Measurements from ENCODE around the gene KCNQ1. TPM values are rescaled to one million over a fixed set of nuclear protein-coding genes. Genes with fewer than 3 reads are reported as not detected.
A peak's percentile ranks its signal among the peaks of the same experiment; 100 is the strongest.
"Not testable (repeated sequence)": the region's sequence is repeated elsewhere in the genome, so short reads cannot be mapped to it uniquely, and the experiment has no call there.

KCNQ1 gene
- total RNA-seq, 2 experiments from 2014 or later, result 20.4 to 24.3 TPM

- Mint-ChIP-seq H3K36me3 (ENCODE audit: low read depth) (peaks cover 6% of the 10 kb centered on the region), H3K27ac (no peak overlapping the region), H3K27me3 (no peaks in the 10 kb centered on the region), H3K4me1 (peaks cover 40% of the 10 kb centered on the region), H3K4me3 (no peak overlapping the region), H3K9me3 (peaks cover 4% of the 10 kb centered on the region)
- no peak for DNase-seq
- ChIA-PET CTCF (interaction anchor here (0.8 to 1.3 kb wide), 2 partner anchors 13 to 168 kb away, joined by 4 to 5 read pairs; no protein-coding TSS in a partner anchor), POLR2A (no interaction called here)
These were observed 27.8 kb downstream of the KCNQ1 start for GRCh38 chr11:2472428-2473186.

GRCh38 chr11:2473361-2474058, 28.7 kb downstream of the KCNQ1 start:
- H3K27ac Mint-ChIP-seq, result no peak overlapping the region
- peaks cover 12% of the 10 kb centered on the region for H3K9me3 Mint-ChIP-seq
- ChIA-PET CTCF (interaction anchor here (0.8 to 1.3 kb wide), 2 partner anchors 14 to 169 kb away, joined by 4 to 5 read pairs; no protein-coding TSS in a partner anchor), POLR2A (no interaction called here)
- DNase-seq, result no peak
- no peak overlapping the region for H3K4me3 Mint-ChIP-seq
- H3K36me3 Mint-ChIP-seq (ENCODE audit: low read depth), result peaks cover 14% of the 10 kb centered on the region
- H3K27me3 Mint-ChIP-seq, result no peaks in the 10 kb centered on the region
- peaks cover 32% of the 10 kb centered on the region for H3K4me1 Mint-ChIP-seq

DNA sequence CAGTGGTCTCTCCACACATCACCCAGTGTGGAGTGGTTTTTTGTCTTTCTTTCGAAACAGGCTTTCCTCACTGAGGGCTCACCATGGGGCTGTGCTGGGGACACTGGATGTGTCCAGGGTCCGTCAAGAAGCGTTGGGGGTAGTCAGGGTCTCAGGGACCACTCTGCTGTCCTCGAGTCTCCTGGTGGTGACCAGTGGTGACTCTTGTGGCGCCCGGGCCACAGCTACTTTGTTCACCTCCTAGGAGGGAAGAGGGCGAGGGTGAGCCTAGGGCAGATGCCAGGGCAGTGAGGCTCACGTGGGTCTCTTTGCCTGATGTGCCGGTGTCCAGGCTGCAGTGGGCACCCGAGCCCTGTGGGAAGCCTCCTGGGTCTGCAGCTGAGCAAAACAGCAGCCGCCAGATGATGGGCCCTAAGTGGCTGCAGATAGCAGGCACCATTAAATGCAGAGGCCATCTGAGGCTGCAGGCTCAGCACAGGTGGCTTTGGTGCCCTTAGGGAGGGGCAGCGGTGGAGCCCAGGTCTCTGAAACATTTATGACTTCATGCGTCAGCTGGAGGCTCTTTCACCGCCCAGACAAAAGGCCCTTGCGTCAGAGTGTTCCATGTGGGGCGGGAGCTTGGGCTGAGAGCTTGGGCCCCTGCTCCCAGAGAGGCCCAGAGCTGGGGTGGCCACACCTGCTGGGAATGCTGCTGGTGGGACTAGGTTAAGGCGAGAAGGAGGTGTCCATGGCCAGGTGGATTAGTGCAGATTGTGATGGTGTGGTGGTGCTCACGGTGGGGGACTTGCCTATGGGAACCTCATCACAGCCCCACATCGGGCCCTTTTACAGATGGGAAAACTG, 29.5 kb downstream of the KCNQ1 start:
- Mint-ChIP-seq H3K36me3 (ENCODE audit: low read depth) (peaks cover 22% of the 10 kb centered on the region), H3K4me3 (no peak overlapping the region), H3K9me3 (peaks cover 15% of the 10 kb centered on the region), H3K4me1 (peaks cover 24% of the 10 kb centered on the region), H3K27ac (no peak overlapping the region), H3K27me3 (no peaks in the 10 kb centered on the region)
- DNase-seq, result no peak
- POLR2A ChIA-PET, result no interaction called here
- CTCF ChIA-PET, result interaction anchor here (1.2 kb wide), 1 partner anchor 9 kb away, joined by 5 read pairs; no protein-coding TSS in a partner anchor

DNA sequence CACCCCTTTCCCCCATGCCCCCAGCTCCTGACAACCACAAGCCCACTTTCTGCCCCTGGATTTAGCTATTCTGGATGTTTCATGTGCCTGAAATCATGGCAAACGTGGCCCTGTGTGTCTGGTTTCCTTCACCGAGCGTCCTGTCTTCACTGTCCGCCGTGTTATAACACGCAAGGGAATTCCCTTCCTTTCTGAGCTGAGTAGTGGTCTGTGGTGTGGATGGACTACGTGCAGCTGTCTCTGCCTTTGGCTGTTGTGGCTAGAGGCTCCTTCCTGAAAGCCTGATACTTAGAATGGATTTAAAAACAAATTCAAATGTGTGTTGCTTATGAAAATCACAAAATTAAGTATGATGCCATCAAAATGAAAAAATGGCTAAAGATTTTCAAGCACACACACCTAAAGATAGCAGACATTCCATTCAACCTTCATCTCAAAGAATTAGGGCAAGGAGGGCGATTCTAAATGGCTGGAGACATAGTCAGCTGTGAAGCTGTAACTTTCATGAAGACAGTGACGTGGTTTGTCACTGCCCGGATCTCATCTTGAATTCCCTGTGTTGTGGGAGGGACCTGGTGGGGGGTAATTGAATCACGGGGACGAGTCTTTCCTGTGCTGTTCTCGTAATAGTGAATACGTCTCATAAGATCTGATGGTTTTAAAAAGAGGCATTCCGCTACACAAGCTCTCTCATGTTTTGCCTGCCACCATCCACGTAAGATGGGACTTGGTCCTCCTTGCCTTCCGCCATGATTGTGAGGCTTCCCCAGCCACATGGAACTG, 30.5 kb downstream of the KCNQ1 start:
- no peak for DNase-seq
- ChIA-PET POLR2A (no interaction called here), CTCF (interaction anchor here (1.2 kb wide), 1 partner anchor 10 kb away, joined by 5 read pairs; no protein-coding TSS in a partner anchor)
- no peak overlapping the region for H3K27ac Mint-ChIP-seq
- H3K9me3 Mint-ChIP-seq, result peaks cover 22% of the 10 kb centered on the region
- H3K4me3 Mint-ChIP-seq, result no peak overlapping the region
- peaks cover 30% of the 10 kb centered on the region for H3K36me3 Mint-ChIP-seq (ENCODE audit: low read depth)
- H3K27me3 Mint-ChIP-seq, result no peaks in the 10 kb centered on the region
- H3K4me1 Mint-ChIP-seq, result peaks cover 23% of the 10 kb centered on the region

DNA sequence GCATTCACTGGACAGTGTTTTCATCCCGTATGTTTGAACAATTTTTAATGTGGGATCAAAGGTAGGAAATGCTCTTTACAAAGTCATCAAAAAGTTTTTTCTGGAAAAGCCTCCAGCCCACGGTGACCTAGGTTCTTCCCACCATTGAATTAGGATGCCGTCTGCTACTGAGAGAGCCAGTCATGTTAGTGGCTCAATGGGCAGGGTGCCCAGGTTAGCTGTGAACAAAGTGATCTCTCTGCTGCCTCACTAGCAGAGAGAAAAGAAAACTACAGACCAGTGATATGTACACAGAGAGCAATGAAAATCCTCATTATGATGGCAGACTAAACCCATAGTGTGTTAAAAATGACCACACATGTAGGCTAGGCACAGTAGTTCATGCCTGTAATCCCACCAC, 32.4 kb downstream of the KCNQ1 start:
- peaks cover 19% of the 10 kb centered on the region for H3K9me3 Mint-ChIP-seq
- H3K36me3 Mint-ChIP-seq (ENCODE audit: low read depth), result peaks cover 32% of the 10 kb centered on the region
- peaks cover 28% of the 10 kb centered on the region for H3K4me1 Mint-ChIP-seq
- H3K27me3 Mint-ChIP-seq, result no peaks in the 10 kb centered on the region
- DNase-seq, result no peak
- CTCF ChIA-PET, result interaction anchor here (0.6 to 1.2 kb wide), 2 partner anchors 9 to 38 kb away, joined by 3 read pairs; no protein-coding TSS in a partner anchor
- no peak overlapping the region for H3K27ac Mint-ChIP-seq
- POLR2A ChIA-PET, result no interaction called here
- H3K4me3 Mint-ChIP-seq, result no peak overlapping the region

GRCh38 chr11:2477936-2478335, 33.1 kb downstream of the KCNQ1 start:
- POLR2A ChIA-PET, result no interaction called here
- Mint-ChIP-seq H3K36me3 (ENCODE audit: low read depth) (peaks cover 34% of the 10 kb centered on the region), H3K27ac (no peak overlapping the region), H3K4me3 (no peak overlapping the region), H3K9me3 (peaks cover 19% of the 10 kb centered on the region), H3K27me3 (no peaks in the 10 kb centered on the region), H3K4me1 (peaks cover 27% of the 10 kb centered on the region)
- CTCF ChIA-PET, result interaction anchor here (1.2 kb wide), 1 partner anchor 10 kb away, joined by 3 read pairs; no protein-coding TSS in a partner anchor
- DNase-seq, result no peak

DNA sequence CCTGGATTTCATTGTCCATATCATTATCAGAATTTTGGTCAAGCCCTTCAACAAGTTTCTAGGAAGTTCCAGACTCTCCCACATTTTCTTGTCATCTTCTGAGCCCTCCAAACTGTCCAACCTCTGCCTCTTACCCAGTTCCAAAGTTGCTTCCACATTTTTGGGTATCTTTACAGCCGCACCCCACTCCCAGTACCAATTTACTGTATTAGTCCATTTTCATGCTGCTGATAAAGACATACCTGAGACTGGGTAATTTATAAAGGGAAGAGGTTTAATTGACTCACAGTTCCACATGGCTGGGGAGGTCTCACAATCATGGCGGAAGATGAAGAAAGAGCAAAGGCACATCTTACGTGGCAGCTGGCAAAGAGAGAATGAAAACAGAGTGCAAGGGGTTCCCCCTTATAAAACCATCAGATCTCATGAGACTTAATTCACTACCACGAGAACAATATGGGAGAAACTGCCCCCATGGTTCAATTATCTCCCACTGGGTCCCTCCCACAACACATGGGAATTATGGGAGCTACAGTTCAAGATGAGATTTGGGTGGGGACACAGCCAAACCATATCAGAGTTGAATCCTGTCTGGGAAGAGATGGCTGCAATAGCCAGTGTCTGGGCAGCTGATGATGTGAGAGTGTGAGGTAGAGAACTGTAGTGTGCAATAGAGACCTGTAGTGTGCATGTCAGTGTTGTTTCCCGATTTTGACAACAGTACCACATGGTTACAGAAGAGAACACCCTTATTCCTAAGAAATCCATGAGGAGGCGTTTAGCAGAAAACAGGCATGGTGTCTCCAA, 35.5 kb downstream of the KCNQ1 start:
- Mint-ChIP-seq H3K36me3 (ENCODE audit: low read depth) (peaks cover 40% of the 10 kb centered on the region), H3K9me3 (peaks cover 19% of the 10 kb centered on the region), H3K4me1 (peaks cover 20% of the 10 kb centered on the region)
- DNase-seq, H3K27ac Mint-ChIP-seq, H3K27me3 Mint-ChIP-seq, H3K4me3 Mint-ChIP-seq, POLR2A ChIA-PET, CTCF ChIA-PET: not testable (repeated sequence)

- ChIA-PET POLR2A (no interaction called here), CTCF (no interaction called here)
- no peaks in the 10 kb centered on the region for H3K27me3 Mint-ChIP-seq
- H3K4me1 Mint-ChIP-seq, result peaks cover 20% of the 10 kb centered on the region
- H3K4me3 Mint-ChIP-seq, result peak overlapping the region; percentile 19
- H3K36me3 Mint-ChIP-seq (ENCODE audit: low read depth), result peaks cover 46% of the 10 kb centered on the region
- no peak overlapping the region for H3K27ac Mint-ChIP-seq
- DNase-seq, result no peak
- H3K9me3 Mint-ChIP-seq, result peaks cover 23% of the 10 kb centered on the region
These were observed 36.0 kb downstream of the KCNQ1 start for GRCh38 chr11:2480874-2481220.

- Mint-ChIP-seq H3K4me3 (peak overlapping the region; percentile 19), H3K27ac (no peak overlapping the region)
- POLR2A ChIA-PET, result no interaction called here
These were observed 36.4 kb downstream of the KCNQ1 start for GRCh38 chr11:2481253-2481652.

GRCh38 chr11:2482204-2482603, 37.4 kb downstream of the KCNQ1 start:
- no peak for DNase-seq
- H3K4me1 Mint-ChIP-seq, result peaks cover 20% of the 10 kb centered on the region
- ChIA-PET POLR2A (no interaction called here), CTCF (no interaction called here)
- H3K4me3 Mint-ChIP-seq, result no peak overlapping the region
- H3K9me3 Mint-ChIP-seq, result peaks cover 34% of the 10 kb centered on the region
- no peaks in the 10 kb centered on the region for H3K27me3 Mint-ChIP-seq
- H3K27ac Mint-ChIP-seq, result no peak overlapping the region
- peaks cover 49% of the 10 kb centered on the region for H3K36me3 Mint-ChIP-seq (ENCODE audit: low read depth)

More at GRCh38 chr11:2481253-2481652, 36.4 kb downstream of the KCNQ1 start:
- CTCF ChIA-PET, result no interaction called here
- DNase-seq, result no peak
- H3K36me3 Mint-ChIP-seq (ENCODE audit: low read depth), result peaks cover 48% of the 10 kb centered on the region
- no peaks in the 10 kb centered on the region for H3K27me3 Mint-ChIP-seq
- peaks cover 28% of the 10 kb centered on the region for H3K9me3 Mint-ChIP-seq
- peaks cover 20% of the 10 kb centered on the region for H3K4me1 Mint-ChIP-seq

DNA sequence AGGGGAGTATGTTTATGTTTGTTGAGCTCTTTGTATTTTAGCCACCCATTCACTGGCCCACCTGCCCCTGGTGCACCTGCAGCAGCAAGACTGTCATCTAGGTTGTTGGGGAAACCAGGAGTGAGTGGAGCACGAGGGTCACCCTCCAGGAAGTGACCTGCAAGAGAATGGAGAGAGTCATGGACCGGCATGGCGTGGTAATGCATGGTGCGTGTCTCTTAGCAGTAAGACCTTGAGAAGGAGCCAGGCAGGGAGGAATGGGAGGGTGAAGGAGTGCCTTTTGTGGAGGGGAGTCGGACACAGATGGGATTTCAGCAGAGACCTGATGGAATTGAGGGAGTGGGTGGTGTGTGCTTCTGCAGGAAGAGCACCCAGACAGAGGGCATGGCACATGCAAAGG, 37.9 kb downstream of the KCNQ1 start:
- peaks cover 20% of the 10 kb centered on the region for H3K4me1 Mint-ChIP-seq
- no peak for DNase-seq
- CTCF ChIA-PET, result no interaction called here

More for the DNA sequence above, 37.9 kb downstream of the KCNQ1 start:
- peaks cover 49% of the 10 kb centered on the region for H3K36me3 Mint-ChIP-seq (ENCODE audit: low read depth)
- H3K27me3 Mint-ChIP-seq, result no peaks in the 10 kb centered on the region
- H3K9me3 Mint-ChIP-seq, result peaks cover 35% of the 10 kb centered on the region
- no peak overlapping the region for H3K4me3 Mint-ChIP-seq
- H3K27ac Mint-ChIP-seq, result no peak overlapping the region
- POLR2A ChIA-PET, result no interaction called here

Data from activated CD4-positive, alpha-beta T cell treated with anti-CD3 and anti-CD28 coated beads, Interleukin-2, amount 10 ng/mL, durations not matched to agents 7 days and 5 days (primary cell).